Small intestine (tissue), 7 donors: ENCODE measurements around the gene PLXNB1. TPM values are rescaled to one million over a fixed set of nuclear protein-coding genes. Genes with fewer than 3 reads are reported as not detected.

Experiments
- DNase-seq, 2 donors: peaks; one replicate each; pipeline versions ENCODE4 v3.0.0 to v3.0.0-alpha.2; 2013
- FAIRE-seq: peaks from 2 replicates; lab custom pipeline; 2012; peaks lifted over from hg19 to GRCh38; lab: Jason Lieb, UNC
- H3K27ac ChIP-seq, 3 donors: one replicate each; pipeline ENCODE4 v1.5.1; 2013; ENCODE audit warnings: low read length in 2 of 3, mild to moderate bottlenecking in 2 of 3, control low read depth in 1 of 3, inconsistent platforms in 1 of 3, low read depth in 1 of 3, moderate library complexity in 1 of 3
- H3K27me3 ChIP-seq, 3 donors: one replicate each; pipeline ENCODE4 v1.6.1; 2013; ENCODE audit warnings: low read length in 3 of 3, inconsistent platforms in 1 of 3; ENCODE audit not compliant: control insufficient read depth in 3 of 3, insufficient read depth in 3 of 3
- H3K36me3 ChIP-seq, 3 donors: one replicate each; pipeline ENCODE4 v1.6.1; 2013; ENCODE audit warnings: low read length in 3 of 3, inconsistent platforms in 1 of 3, low read depth in 1 of 3, mild to moderate bottlenecking in 1 of 3, moderate library complexity in 1 of 3; ENCODE audit not compliant: control insufficient read depth in 3 of 3, insufficient read depth in 2 of 3
- H3K4me1 ChIP-seq, 3 donors: one replicate each; pipeline ENCODE4 v1.6.1; 2013; ENCODE audit warnings: low read length in 2 of 3, inconsistent platforms in 1 of 3, low read depth in 1 of 3, mild to moderate bottlenecking in 1 of 3, moderate library complexity in 1 of 3; ENCODE audit not compliant: control insufficient read depth in 3 of 3, insufficient read depth in 2 of 3
- H3K4me3 ChIP-seq, 3 donors: one replicate each; pipeline ENCODE4 v1.5.1; 2013; ENCODE audit warnings: low read length in 3 of 3, control low read depth in 1 of 3, inconsistent platforms in 1 of 3, low read depth in 1 of 3, mild to moderate bottlenecking in 1 of 3, moderate library complexity in 1 of 3
- H3K9me3 ChIP-seq, 2 donors: one replicate each; pipeline ENCODE4 v1.6.1; 2013; ENCODE audit warnings: low read depth in 1 of 2, low read length in 1 of 2; ENCODE audit not compliant: control insufficient read depth in 2 of 2, insufficient read depth in 1 of 2
- WGBS, 3 donors: extraction: QIAGEN DNeasy Blood & Tissue Kit; methylation state at CpG; one replicate each; pipeline ENCODE4 v1.1.7; 2013; 5-methylcytosine and 5-hydroxymethylcytosine counted together
- polyA plus RNA-seq, 4 donors: library from polyadenylated mRNA; stranded (reverse) in 3 of 4; unstranded in 1 of 4; fragments of 200-250 nt in 3 of 4; fragments of 120-200 nt in 1 of 4; gene quantifications; one replicate each; pipeline versions ENCODE4 v1.2.1 to v1.2.3, GENCODE V29; 2013
- donor health status: healthy with polysubstance abuse.
- donor health status: control.
- donor health status: control.
- donor health status: Bipolar disorder and iron deficiency.
- donor health status: healthy.

Gene PLXNB1
- polyA plus RNA-seq, 4 donors, result 56.5 to 129 (median 60.4) TPM

- no peaks in the 10 kb centered on the region for H3K9me3 ChIP-seq
- H3K4me3 ChIP-seq, result no peak overlapping the region
- H3K36me3 ChIP-seq, result peaks cover 3 to 98% (median 16%) of the 10 kb centered on the region in 3 donors
- FAIRE-seq (no peak), DNase-seq (no peak)
- WGBS, 3 donors, result 92 to 93% (median 93%) methylated on average over 15 to 16 of the region's 16 CpGs
- no peaks in the 10 kb centered on the region for H3K4me1 ChIP-seq
- no peak overlapping the region for H3K27ac ChIP-seq
- H3K27me3 ChIP-seq, result no peaks in the 10 kb centered on the region
These were observed 19.5 kb downstream of the PLXNB1 start for GRCh38 chr3:48410205-48411040.

DNA sequence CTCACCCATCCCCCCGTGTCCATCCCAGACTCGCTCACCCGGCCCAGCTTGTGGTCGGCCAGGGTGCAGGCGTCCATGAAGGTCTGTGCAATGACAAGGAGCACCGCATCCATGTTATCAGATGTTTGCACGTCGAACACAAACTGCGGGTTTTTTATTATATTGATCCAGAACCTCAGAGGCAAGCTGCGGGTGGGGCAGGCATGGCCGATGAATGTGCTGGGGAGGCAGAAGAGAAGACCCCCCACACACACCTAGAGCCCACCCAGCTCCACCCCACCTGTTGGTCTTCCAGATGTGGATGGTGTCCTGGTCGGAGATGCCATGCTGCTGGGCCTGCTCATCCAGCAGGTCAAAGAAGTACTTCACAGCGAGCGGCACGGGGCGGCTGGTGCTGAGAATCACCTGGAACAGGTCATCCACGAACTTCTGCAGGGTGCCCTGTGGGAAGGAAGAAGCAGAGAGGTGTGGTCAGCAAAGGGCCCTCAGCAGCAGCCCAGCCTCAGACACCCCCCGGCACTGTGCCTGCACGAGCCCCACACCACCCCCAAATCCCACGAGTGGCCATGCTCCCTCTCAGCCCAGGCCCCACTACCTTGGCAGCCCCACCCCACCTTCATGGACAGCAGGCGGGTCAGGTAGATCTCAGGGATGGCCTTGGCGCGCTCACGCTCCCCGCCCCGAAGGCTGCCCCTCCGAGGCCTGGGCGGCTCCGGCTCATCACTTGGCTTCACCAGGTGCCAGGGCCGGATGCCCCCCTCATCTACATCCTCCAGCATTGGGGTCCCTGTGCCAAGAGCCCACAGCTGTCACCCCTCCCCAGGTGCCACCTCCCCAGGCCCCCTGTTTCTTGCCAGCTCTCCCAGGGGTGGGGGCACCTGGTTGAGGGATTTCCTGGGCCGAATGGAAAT, 20.3 kb downstream of the PLXNB1 start:
- Histone ChIP-seq H3K27me3 (no peaks in the 10 kb centered on the region), H3K27ac (no peak overlapping the region), H3K9me3 (no peaks in the 10 kb centered on the region), H3K4me1 (no peaks in the 10 kb centered on the region), H3K4me3 (no peak overlapping the region), H3K36me3 (peaks cover under 1 to 98% (median 17%) of the 10 kb centered on the region in 3 donors)
- 90 to 92% (median 91%) methylated on average over 27 to 31 of the region's 31 CpGs for WGBS, 3 donors
- FAIRE-seq (no peak), DNase-seq (no peak)

DNA sequence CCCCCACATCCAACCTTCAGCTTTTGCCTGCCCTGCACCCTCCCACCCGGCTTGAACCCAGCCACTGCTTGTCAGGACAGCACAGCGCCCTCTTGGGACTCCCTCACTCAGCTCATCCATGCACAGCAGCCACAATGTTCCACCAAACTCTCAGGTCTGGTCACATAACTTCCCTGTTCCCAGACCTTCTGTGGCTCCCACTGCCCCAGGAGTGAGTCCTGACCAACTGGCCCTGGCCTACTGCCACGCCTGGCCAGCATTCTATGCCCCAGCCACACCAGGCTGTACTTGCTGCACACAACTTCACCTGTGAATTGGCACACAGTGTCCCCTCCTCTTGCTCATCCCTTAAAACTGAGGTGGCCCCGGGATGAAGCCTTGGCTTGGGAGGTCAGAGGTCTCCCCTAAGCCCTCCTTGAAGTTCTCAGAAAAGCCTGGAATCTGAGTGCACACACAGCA, 21.0 kb downstream of the PLXNB1 start:
- Histone ChIP-seq H3K27me3 (no peaks in the 10 kb centered on the region), H3K36me3 (peaks cover 0 to 98% (median 20%) of the 10 kb centered on the region in 3 donors), H3K4me1 (no peaks in the 10 kb centered on the region), H3K27ac (no peak overlapping the region), H3K9me3 (no peaks in the 10 kb centered on the region), H3K4me3 (no peak overlapping the region)
- DNase-seq (no peak), FAIRE-seq (no peak)
- 85 to 91% (median 85%) methylated on average over 4 of the region's 4 CpGs for WGBS, 3 donors

- H3K4me1 ChIP-seq, result no peaks in the 10 kb centered on the region
- no peak for FAIRE-seq
- H3K4me3 ChIP-seq, result no peak overlapping the region
- 84 to 91% (median 88%) methylated on average over 8 of the region's 8 CpGs for WGBS, 3 donors
- H3K27me3 ChIP-seq, result no peaks in the 10 kb centered on the region
- H3K9me3 ChIP-seq, result no peaks in the 10 kb centered on the region
- H3K36me3 ChIP-seq, result peaks cover 0 to 98% (median 21%) of the 10 kb centered on the region in 3 donors
- no peak overlapping the region for H3K27ac ChIP-seq
- DNase-seq, result no peak
These were observed 22.3 kb downstream of the PLXNB1 start for GRCh38 chr3:48407542-48408099.

GRCh38 chr3:48406443-48407431, 23.1 kb downstream of the PLXNB1 start:
- no peaks in the 10 kb centered on the region for H3K9me3 ChIP-seq
- no peak overlapping the region for H3K4me3 ChIP-seq
- no peak for DNase-seq
- peaks cover 0 to 95% (median 16%) of the 10 kb centered on the region in 3 donors for H3K36me3 ChIP-seq
- no peaks in the 10 kb centered on the region for H3K27me3 ChIP-seq
- WGBS, 3 donors, result 84 to 88% (median 86%) methylated on average over 18 of the region's 18 CpGs
- no peak overlapping the region for H3K27ac ChIP-seq
- no peak for FAIRE-seq
- H3K4me1 ChIP-seq, result no peaks in the 10 kb centered on the region

GRCh38 chr3:48405971-48406370, 23.9 kb downstream of the PLXNB1 start:
- Histone ChIP-seq H3K27me3 (no peaks in the 10 kb centered on the region), H3K4me1 (no peaks in the 10 kb centered on the region), H3K9me3 (no peaks in the 10 kb centered on the region), H3K4me3 (no peak overlapping the region), H3K36me3 (peaks cover 0 to 91% (median 12%) of the 10 kb centered on the region in 3 donors), H3K27ac (no peak overlapping the region)
- DNase-seq, result no peak
- FAIRE-seq, result no peak
- 54 to 80% (median 63%) methylated on average over 1 of the region's 1 CpG for WGBS, 3 donors

DNA sequence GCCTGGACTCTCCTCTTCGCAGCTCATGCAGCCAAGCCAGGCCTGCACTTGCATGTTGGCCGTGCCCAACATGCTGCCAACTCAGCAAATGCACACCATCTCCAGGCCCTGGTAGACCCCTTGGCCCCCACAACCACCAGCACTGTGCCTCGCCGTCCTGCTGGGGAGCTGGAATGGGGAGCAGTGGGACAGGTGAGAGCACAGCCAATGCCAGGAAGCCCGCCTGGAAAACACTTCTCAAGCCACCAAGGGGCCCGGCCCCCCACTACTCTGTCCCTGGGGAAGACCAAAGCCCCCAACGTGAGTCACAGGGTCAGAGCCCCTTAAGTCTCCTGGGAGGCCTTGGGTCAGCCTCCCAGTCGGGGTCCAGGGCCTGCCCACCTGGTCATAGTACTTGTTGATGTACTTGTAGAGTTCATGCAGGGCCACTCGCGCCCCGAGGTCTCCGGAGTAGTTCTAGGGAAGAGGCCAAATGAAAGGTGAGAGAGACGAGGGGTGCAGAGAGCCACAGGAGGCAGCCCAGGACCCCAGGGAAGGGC, 24.5 kb downstream of the PLXNB1 start:
- H3K9me3 ChIP-seq, result no peaks in the 10 kb centered on the region
- H3K36me3 ChIP-seq, result peaks cover 0 to 87% (median 11%) of the 10 kb centered on the region in 3 donors
- H3K4me3 ChIP-seq, result no peak overlapping the region
- H3K27me3 ChIP-seq, result no peaks in the 10 kb centered on the region
- H3K27ac ChIP-seq, result no peak overlapping the region
- FAIRE-seq, result no peak
- 83 to 87% (median 86%) methylated on average over 13 of the region's 13 CpGs for WGBS, 3 donors
- H3K4me1 ChIP-seq, result no peaks in the 10 kb centered on the region
- no peak for DNase-seq
